22Rv1 (cell line): Measurements from ENCODE around the gene SEMA3C.

Source experiments
- H3K27ac ChIP-seq: fragments of 450-650 bp; 2 replicates; pipeline ENCODE4 v1.5.1; 2017
- CTCF ChIP-seq: fragments of 450-650 bp; IDR thresholded peaks from 2 replicates; pipeline ENCODE4 v1.5.1; 2017; ENCODE audit warnings: mild to moderate bottlenecking
- ZFX ChIP-seq: fragments of 450-650 bp; IDR thresholded peaks from 2 replicates; pipeline ENCODE4 v1.6.1; 2017; ENCODE audit warnings: antibody characterized with exemption, borderline replicate concordance

SEMA3C gene

GRCh38 chr7:80774843-80775242, 144.0 kb downstream of the SEMA3C start:
- TF ChIP-seq ZFX (no peak), CTCF (no peak)
- H3K27ac ChIP-seq, result no peak overlapping the region

- TF ChIP-seq ZFX (no peak), CTCF (no peak)
- no peak overlapping the region for H3K27ac ChIP-seq
These were observed 144.9 kb downstream of the SEMA3C start for GRCh38 chr7:80773787-80774508.

- TF ChIP-seq ZFX (no peak), CTCF (no peak)
- no peak overlapping the region for H3K27ac ChIP-seq
These were observed 146.4 kb downstream of the SEMA3C start for GRCh38 chr7:80772347-80772993.

GRCh38 chr7:80771523-80771922, 147.3 kb downstream of the SEMA3C start:
- TF ChIP-seq ZFX (no peak), CTCF (no peak)
- H3K27ac ChIP-seq, result no peak overlapping the region

GRCh38 chr7:80770675-80771081, 148.2 kb downstream of the SEMA3C start:
- no peak overlapping the region for H3K27ac ChIP-seq
- TF ChIP-seq ZFX (no peak), CTCF (no peak)

- TF ChIP-seq CTCF (no peak), ZFX (no peak)
- no peak overlapping the region for H3K27ac ChIP-seq
These were observed 148.8 kb downstream of the SEMA3C start for GRCh38 chr7:80770061-80770460.

- TF ChIP-seq CTCF (no peak), ZFX (no peak)
- no peak overlapping the region for H3K27ac ChIP-seq
These were observed 150.1 kb downstream of the SEMA3C start for GRCh38 chr7:80768756-80769155.
